ENCODE data around the gene HEPACAM. TPM values are rescaled to one million over a fixed set of nuclear protein-coding genes. Genes with fewer than 3 reads are reported as not detected.

Gene HEPACAM
- total RNA-seq, 4 donors from 2014 or later: 0.42 to 2.1 (median 1.1) TPM

GRCh38 chr11:124889191-124890091 lies 46.4 kb downstream of the HEPACAM start:
- Histone ChIP-seq H3K4me1 (peaks cover 26 to 59% (median 35%) of the 10 kb centered on the region in 4 donors), H3K27me3 (peaks cover 0 to 34% (median 0%) of the 10 kb centered on the region in 4 donors), H3K4me3 (no peak overlapping the region), H3K27ac (replicated peaks in 1 of 4) (peak overlapping the region in 1 of 4 donors; percentile 1), H3K36me3 (peaks cover 0 to 72% (median 0%) of the 10 kb centered on the region in 4 donors), H3K9me3 (no peaks in the 10 kb centered on the region)
- TF ChIP-seq EP300 (IDR thresholded peaks at IDR 0.05) (no peak), POLR2A (IDR thresholded peaks at IDR 0.05; ENCODE audit: low read depth) (no peak), POLR2AphosphoS5 (IDR thresholded peaks at IDR 0.05) (no peak), CTCF (IDR thresholded peaks at IDR 0.05) (no peak)
- 92% methylated on average over 2 of the region's 2 CpGs for WGBS
- no peak for DNase-seq (ENCODE audit: extremely low spot score)
- intact Hi-C loops (cut with DNase I): no loop called here

GRCh38 chr11:124887667-124888013 lies 48.2 kb downstream of the HEPACAM start:
- H3K27me3 ChIP-seq: peaks cover 0 to 34% (median 0%) of the 10 kb centered on the region in 4 donors
- H3K36me3 ChIP-seq: peaks cover 0 to 62% (median 0%) of the 10 kb centered on the region in 4 donors
- H3K4me1 ChIP-seq: peaks cover 10 to 46% (median 29%) of the 10 kb centered on the region in 4 donors
- no peak overlapping the region for H3K27ac ChIP-seq (replicated peaks in 1 of 4)
- TF ChIP-seq POLR2A (IDR thresholded peaks at IDR 0.05; ENCODE audit: low read depth): no peak
- no peak for TF ChIP-seq EP300 (IDR thresholded peaks at IDR 0.05)
- no peak for TF ChIP-seq CTCF (IDR thresholded peaks at IDR 0.05)
- TF ChIP-seq POLR2AphosphoS5 (IDR thresholded peaks at IDR 0.05): no peak
- no peak for DNase-seq (ENCODE audit: extremely low spot score)
- 92% methylated on average over 3 of the region's 3 CpGs for WGBS
- intact Hi-C loops (cut with DNase I): no loop called here
- H3K9me3 ChIP-seq: no peaks in the 10 kb centered on the region
- no peak overlapping the region for H3K4me3 ChIP-seq

- WGBS: 90% methylated on average over 12 of the region's 12 CpGs
- Histone ChIP-seq H3K36me3 (peaks cover 0 to 57% (median 0%) of the 10 kb centered on the region in 4 donors), H3K4me3 (no peak overlapping the region), H3K27ac (replicated peaks in 1 of 4) (peak overlapping the region in 1 of 4 donors; percentile 13), H3K9me3 (no peaks in the 10 kb centered on the region), H3K4me1 (peaks cover 9 to 43% (median 29%) of the 10 kb centered on the region in 4 donors), H3K27me3 (peaks cover 0 to 34% (median 0%) of the 10 kb centered on the region in 4 donors)
- TF ChIP-seq POLR2AphosphoS5 (IDR thresholded peaks at IDR 0.05): no peak
- no peak for TF ChIP-seq POLR2A (IDR thresholded peaks at IDR 0.05; ENCODE audit: low read depth)
- TF ChIP-seq CTCF (IDR thresholded peaks at IDR 0.05): no peak
- TF ChIP-seq EP300 (IDR thresholded peaks at IDR 0.05): no peak
- intact Hi-C loops (cut with DNase I): no loop called here
- DNase-seq (ENCODE audit: extremely low spot score): no peak
These were observed 48.7 kb downstream of the HEPACAM start for GRCh38 chr11:124886978-124887666.

- Histone ChIP-seq H3K27me3 (peaks cover 0 to 33% (median 0%) of the 10 kb centered on the region in 4 donors), H3K4me3 (no peak overlapping the region), H3K27ac (replicated peaks in 1 of 4) (peak overlapping the region in 1 of 4 donors; percentile 13), H3K4me1 (peaks cover 6 to 42% (median 26%) of the 10 kb centered on the region in 4 donors), H3K9me3 (no peaks in the 10 kb centered on the region), H3K36me3 (peaks cover 0 to 56% (median 0%) of the 10 kb centered on the region in 4 donors)
- DNase-seq (ENCODE audit: extremely low spot score): no peak
- intact Hi-C loops (cut with DNase I): no loop called here
- no peak for TF ChIP-seq POLR2A (IDR thresholded peaks at IDR 0.05; ENCODE audit: low read depth)
- 94% methylated on average over 6 of the region's 11 CpGs for WGBS
These were observed 49.4 kb downstream of the HEPACAM start for GRCh38 chr11:124886476-124886875.
